GM19099 (cell line): ENCODE data around the gene STAC2.

Experiments
- POLR2A ChIP-seq: IDR thresholded peaks from 3 replicates; pipeline ENCODE4 v1.6.1; 2011; ENCODE audit warnings: low read depth; ENCODE audit not compliant: insufficient read length; ENCODE audit errors: extremely low read depth

Gene STAC2

DNA sequence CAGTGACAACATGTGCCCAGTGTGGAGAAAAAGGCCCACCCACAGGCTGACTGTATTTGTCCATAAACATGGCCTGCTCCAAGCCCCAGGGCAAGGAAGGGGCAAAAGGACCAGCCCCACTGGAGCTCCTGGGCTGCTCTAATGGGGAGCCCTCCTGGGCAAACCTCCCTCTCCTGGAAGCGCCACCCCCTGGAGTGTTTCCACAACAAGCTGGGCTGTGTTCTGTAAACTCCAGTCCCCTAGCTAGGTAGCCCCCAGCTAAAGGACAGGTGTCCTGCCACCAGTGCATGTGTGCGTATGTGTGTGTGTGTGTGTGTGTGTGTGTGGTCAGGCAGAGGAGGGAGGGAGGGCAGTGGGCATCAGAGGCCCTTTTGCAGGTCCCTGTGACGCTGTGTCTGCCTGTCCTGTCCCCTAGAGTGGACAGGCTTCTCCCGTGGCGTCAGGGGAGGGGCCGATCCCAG is 11.3 kb upstream of the STAC2 start:
- TF ChIP-seq POLR2A, result no peak

DNA sequence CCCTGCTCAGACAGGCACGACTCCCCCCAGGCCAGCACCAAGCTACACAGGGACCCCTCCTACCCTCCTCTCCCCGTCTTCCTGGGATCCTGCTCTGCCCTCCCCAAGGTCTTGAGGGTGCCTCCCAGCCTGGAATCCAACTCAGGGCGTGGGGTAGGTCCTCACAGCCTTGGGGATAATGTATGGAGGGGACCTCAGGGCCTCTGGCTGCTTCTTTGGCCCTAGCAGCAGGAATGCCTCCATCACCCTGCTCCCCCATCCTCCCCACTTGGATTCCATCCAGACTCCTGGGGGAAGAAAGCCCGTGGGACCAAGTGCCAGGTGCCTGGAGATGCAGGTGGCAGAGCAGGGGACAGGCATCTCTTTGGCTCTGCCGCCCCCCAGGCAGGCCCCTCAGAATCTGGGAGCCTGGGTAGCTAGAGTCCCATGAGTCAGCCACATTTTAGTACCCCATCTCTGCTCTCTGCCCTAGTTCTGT is 10.7 kb upstream of the STAC2 start:
- TF ChIP-seq POLR2A, result no peak

DNA sequence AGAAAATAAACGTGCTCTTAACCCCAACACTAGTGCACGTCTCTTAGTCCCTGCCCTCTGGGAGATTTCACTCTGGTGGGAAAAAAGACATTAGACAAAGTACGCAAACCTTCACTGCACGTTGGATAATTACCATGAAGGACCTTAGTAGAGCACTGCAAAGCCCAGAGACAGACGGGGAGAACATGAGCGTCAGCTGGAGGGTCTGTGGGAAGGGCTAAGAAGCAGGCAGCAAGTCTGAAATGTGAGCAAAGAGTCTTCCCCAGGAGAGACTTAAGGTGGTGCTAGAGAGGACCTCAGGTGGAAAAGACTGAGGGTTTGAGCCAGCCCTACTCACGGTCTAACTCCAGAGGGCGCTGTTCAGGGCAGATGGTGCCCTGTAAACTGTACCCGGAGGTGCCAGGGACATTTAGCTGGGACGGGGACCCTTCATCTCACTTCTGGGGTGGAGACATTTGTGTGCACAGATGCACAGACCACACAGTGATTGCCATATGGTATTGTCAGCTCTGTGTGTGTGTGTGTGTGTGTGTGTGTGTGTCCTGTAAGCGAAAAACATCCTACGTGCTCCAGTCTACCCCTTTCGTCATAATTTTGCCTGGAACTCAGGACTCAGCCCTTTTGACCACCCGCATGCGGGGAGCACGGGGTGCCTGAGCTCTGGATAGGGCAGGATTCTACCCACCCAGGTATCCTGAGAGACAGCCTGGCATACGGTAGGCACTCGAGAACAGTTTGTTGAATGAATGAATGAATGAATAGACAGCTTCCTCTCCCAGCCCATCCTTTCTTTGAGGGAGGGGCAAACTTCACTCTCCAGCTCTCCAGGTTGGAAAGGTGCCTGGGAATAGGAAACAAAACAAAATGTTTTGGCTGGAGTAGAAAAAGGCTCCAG is 10.1 kb upstream of the STAC2 start:
- no peak for TF ChIP-seq POLR2A

DNA sequence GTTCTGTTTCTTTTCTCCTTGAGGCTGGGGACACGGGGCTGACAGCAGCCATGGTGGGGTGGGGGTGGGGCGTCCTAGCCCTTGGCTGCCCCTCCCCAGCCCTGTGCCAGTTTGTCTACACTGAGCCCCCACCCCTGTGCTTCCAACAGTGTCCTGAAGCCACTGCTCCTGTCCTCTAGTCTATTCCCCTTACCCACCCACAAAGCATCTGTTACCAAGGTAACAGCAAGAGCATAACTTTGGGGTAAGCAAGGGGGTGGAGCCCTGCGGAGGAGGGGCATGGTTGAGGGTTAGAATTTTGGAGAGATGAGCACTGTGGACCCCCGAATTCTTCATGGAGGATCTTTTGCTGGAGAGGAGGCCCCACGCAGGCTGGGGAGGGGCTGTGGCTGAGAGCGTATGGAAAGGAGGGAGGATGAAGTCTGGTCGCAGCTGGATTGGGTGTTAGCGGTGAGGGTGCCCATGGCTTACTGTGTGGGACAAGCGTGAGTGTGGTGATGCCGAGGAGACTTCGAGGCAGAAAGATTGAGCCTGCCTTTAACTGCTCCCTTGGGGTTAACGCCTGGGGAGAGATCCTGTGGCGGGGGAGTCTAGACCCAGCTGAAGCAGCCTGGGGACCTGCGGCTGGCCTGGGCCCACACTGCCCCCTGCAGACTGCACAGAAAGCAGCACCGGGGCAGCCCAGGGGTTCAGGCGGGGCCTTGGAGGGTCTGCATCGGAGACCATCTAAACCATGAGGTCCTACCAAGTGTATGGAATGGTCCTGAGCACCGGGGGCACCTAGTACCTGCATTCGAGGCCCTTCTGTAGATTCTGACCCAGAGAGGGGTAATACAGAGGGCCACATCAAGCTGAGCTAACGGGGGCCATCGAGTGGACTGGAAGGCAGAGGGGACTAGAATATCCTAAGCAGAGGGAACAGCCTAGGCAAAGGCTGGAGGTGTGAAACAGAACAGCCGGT is 6.1 kb upstream of the STAC2 start:
- TF ChIP-seq POLR2A, result no peak

DNA sequence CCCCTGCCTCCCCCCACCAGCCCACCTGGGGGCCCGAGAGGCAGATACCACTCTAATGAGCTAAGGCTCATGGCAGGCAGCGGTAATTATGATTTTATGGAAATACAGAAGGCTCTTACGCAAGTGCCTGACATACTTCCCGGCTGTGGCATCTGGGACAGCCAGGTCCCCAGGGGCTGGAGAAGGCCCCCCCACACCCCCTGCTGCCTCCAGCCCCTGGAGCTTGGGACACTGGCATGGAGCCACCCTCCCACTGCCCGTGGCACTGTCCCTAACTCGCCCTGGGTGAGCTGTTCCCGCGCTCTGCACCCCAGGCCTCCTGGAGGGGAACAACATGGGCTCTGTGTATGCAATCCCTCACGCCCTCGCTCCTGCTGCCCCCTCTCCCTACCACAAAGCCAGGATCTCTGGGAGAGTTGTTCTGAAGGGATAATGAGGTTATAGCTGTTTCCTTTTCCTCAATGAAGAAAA is 5.4 kb upstream of the STAC2 start:
- no peak for TF ChIP-seq POLR2A

DNA sequence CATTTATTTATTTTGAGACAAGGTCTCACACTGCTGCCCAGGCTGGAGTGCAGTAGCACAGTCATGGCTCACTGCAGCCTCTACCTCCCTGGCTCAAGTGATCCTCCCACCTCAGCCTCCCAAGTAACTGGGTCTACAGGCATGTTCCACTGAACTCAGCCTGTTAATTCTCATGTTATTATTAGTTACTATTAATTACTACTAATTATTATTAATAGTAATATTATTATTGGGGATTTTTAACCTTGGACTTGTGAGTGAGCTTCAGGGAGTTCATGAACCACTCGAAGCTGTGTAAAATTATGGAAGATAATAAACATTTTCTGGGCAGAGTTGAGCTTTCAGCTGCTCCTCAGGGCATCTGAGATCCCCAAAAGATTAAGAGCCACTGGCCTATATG is 4.6 kb upstream of the STAC2 start:
- no peak for TF ChIP-seq POLR2A

DNA sequence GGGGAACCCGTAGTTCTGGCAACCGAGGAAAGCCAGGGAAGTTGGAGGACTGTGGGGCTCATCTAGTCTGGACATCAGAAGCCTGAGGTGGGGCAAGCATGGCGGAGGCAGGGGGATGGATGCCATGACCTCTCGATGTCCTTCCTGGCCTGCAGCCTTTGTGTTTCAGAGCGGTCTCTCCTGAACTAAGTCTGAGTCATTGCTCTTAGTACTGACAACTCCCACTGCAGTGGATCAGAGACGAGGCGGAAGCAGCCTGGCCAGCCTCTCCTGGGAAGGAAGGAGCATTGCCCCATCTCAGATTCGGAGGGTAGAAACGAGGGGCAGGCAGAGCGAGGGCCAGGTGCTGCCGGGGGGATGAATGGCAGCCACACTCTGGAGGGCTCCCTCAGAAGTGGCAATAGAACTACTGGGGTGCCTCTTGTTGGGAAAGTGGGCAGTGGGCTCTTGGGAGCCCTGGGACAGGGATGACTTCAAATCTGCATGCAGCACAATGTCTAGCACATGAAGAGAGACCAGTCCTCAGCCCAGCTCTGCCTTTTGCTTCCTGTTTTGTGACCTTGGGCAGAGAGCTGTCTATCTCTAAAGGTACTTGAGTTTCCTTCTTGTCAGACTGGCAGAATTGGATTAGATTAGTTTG is 3.6 kb upstream of the STAC2 start:
- no peak for TF ChIP-seq POLR2A

DNA sequence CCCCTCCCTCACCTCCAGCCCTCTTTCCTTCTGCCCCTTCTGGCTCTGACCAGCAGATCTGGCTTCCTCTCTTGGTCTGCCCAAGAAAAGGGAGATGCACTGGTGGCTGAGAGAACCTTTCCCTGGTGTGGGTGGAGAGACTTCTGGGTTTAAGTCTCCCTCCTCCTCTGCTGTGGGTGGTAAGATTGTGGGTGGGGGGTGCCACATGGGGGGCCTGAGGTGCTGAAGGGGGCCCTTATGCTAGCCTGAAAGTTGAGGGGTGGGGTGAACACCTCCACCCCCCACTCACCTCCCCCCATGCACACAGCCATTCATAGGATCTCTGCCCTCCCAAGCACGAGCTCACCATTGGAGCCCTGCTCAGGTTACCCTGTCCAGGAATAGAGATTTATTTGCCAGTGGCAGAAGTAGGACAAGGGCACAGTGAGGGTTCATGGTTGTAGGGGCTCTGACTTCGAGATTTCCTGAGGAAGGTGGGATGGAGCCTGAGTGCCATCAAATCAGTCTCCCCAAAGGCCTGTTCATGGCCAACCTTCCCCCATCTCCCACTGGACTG is 1.7 kb upstream of the STAC2 start:
- TF ChIP-seq POLR2A, result no peak

DNA sequence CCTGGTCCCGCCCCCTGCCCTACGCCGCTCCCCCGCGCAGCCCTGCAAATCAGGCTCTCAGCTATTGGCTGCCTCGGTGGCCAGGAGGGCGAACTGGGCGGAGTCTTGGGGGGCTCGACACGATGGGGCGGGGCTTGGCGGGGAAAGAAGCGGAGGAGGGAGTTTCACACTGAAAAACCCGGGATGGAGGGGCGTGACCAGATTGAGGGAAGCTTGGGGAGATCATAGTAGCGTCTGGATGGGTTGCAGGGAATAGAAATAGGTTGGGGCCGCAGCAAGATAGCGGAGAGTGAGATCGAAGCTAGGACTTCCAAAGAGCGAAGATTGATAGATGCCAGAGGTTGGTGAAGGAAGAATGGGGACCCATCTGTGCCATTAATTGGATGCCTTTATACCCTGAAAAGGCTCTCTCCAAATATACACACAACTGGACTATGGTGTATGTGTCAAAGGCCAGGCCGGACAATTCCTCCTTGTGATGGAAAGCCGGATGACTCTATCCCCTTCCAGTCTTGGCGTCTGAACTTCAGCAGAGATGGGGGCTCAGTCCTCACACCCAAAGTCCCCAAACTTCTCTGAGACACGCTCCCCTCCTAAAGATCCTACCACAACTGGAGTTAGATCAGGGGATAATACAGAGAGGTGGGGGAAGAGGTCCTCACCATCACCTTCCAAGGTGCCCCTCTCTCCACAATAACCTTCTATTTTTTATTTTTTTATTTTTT is 376 bp upstream of the STAC2 start:
- no peak for TF ChIP-seq POLR2A

DNA sequence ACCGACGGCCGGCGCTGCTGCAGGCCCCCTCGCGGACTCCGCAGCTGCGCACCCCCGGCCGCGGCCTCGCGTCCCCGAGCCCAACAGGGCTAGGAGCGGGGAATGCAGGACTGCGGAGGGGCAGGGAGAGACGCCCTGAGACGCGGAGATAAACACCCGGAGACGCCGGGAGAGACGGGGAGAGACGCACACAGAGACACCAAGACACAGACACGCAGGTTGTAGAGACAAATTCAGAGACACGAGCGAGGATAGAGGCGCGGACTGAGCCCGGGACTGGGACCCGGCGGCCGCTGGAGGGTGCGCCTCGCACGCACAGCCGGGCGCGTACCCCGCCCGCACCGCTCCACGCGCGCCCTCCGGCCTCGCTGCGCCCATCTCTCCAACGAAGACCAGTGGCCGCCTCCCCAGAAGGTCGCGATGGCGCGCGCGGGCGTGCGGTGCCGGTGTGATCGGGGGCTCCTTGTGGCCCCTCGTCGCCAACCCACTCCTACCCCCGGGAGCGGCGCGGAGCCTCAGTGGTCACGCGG is 902 bp downstream of the STAC2 start:
- TF ChIP-seq POLR2A, result no peak

DNA sequence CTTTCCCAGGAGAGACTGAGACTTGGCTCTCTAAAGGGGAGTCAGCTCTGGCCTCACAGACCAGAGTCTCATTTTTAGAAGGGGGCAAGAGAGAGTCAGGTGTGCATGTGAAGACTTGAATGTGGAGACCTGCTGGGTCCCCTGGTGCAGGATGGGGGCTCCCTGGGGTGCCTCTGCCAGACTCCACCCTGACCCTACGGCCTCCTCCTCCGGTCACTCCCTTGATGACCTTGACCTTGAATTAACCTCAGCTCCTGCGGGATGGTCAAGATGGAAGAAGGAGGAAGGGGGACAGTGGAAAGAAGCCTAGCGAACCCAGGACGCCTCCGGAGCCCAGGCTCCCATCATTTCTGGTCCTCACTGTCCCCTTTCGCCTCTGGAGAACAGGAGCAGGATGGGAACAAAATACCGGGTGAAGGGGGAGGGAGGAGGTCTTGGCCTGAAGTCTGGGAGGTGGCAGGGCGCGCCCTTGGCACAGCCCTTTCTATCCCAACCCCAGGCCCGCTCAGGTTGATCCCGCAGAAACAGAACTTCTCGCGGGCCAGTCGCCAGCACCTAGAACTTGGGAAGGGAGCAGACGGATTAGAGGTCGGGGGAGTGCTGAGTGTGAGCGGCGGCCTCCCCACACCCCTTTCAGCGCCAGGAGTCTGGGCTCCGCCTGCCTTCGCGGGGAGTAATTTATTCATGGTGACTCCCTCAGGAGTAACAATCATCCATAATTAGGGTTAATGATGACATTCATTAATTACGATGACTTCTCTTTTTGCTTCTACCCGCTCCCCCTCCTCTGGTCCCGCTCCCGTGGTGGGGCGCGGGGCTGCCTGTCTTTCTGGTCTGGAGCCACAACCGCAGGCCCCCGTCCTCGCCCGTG is 1.6 kb downstream of the STAC2 start:
- no peak for TF ChIP-seq POLR2A

DNA sequence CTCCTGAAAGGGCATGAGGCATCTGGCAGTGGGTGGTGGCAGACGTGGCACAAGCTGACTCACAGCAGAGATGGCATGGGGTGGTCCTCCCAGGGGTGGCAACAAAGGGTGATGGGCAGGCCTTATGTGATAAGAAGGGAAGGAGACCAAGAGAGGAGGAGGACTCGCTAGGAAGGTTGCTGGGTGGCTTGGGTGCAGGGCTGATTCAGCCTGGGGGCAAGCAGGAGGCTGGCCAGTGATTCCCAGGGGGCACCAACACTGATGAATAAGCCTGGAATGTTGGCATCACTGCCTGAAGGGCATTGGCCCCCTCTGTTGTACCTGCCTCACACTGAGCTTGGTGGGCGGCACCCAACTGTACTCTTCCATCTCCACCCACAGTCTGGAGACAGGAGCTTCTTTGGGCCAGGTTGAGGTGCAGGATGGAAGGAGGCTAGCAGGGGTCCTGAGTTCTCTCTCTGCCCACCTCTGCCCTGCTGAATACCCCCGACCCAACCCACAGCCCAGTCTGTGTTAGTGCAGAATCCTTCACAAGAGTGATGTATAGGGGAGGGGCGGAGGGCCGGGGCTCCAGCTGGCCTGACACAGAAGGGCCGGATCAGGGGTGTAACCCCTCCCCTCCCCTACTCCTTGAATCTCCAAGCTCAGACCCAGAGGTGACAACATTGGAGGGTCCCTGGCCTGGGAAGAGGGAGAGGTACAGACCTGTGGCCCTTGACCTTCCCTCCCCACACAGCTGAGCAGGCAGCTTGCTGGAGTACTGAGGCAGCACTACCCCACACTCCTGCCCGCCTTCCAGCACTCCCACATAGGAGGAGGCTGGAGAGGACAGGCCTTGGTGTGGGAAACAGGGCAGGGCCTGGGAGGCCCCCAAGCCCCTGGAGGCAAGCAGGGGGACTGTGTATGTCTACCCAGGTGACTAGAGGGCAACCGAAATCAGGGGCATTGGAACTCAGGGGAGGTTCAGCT is 2.6 kb downstream of the STAC2 start:
- TF ChIP-seq POLR2A, result no peak
